Measurements from ENCODE around the gene OPN4. TPM values are rescaled to one million over a fixed set of nuclear protein-coding genes. Genes with fewer than 3 reads are reported as not detected.

Gene OPN4
- total RNA-seq, 1 donor from 2014 or later = not detected

Other genes with a start within 250 kb of the OPN4 start
- gene WAPL, start 132.8 kb upstream of the OPN4 start, total RNA-seq = 53.1 and 72.5 TPM in 2 replicates
- gene LDB3, start 14.0 kb downstream of the OPN4 start, total RNA-seq = 0.05 TPM in 1 of 2 replicates, not detected in the other
- gene BMPR1A, start 102.1 kb downstream of the OPN4 start, total RNA-seq = 57.0 and 92.9 TPM in 2 replicates

Measured in renal cortical epithelial cell (primary cell).